K562 (cell line): ENCODE measurements around the gene RAB7A. TPM values are rescaled to one million over a fixed set of nuclear protein-coding genes. Genes with fewer than 3 reads are reported as not detected.

Experiments used
- ATF1 ChIP-seq, 2 experiments: fragments of 450-650 bp in 1 of 2; IDR thresholded peaks; 2 replicates each; pipeline ENCODE4 v1.6.1; 2016; ENCODE audit warnings: missing compliant biosample characterization in 1 of 2, missing genetic modification characterization in 1 of 2
- ATF2 ChIP-seq: sonication (generic); formaldehyde crosslinking; IDR thresholded peaks from 2 replicates; pipeline ENCODE4 v1.8.1; 2022; ENCODE audit warnings: missing genetic modification reagents
- ATF4 ChIP-seq: fragments of 450-650 bp; formaldehyde crosslinking; IDR thresholded peaks from 2 replicates; pipeline ENCODE4 v1.4.0; 2022; ENCODE audit warnings: mild to moderate bottlenecking, moderate library complexity
- BACH1 ChIP-seq: fragments of 200-800 bp; sonication (Bioruptor generic); IDR thresholded peaks from 2 replicates; pipeline ENCODE4 v1.6.1; 2016; ENCODE audit warnings: missing genetic modification characterization, missing compliant biosample characterization
- CREB3 ChIP-seq: fragments of 450-650 bp; conservative IDR thresholded peaks from 2 replicates; pipeline ENCODE4 v1.6.1; 2016; ENCODE audit warnings: missing genetic modification characterization, low read depth, mild to moderate bottlenecking, missing compliant biosample characterization, moderate library complexity
- DMBX1 ChIP-seq: fragments of 250-450 bp; sonication (Bioruptor Pico); IDR thresholded peaks from 2 replicates; pipeline ENCODE4 v1.8.0; 2022; ENCODE audit warnings: inconsistent platforms, mild to moderate bottlenecking, moderate library complexity, borderline replicate concordance
- EZH2 ChIP-seq: IDR thresholded peaks from 2 replicates; pipeline ENCODE4 v1.6.1; 2012; ENCODE audit warnings: low read depth, mild to moderate bottlenecking, inconsistent platforms, low read length, borderline replicate concordance
- ID3 ChIP-seq, 2 experiments: fragments of 250-450 bp in 1 of 2; fragments of 450-650 bp in 1 of 2; sonication (Bioruptor Pico) in 1 of 2; IDR thresholded peaks; 2 replicates each; pipeline versions ENCODE4 v1.6.1 to v1.8.0; 2016 to 2021; ENCODE audit warnings: mild to moderate bottlenecking in 2 of 2, moderate library complexity in 2 of 2, missing compliant biosample characterization in 1 of 2, missing genetic modification characterization in 1 of 2
- NCOR1 ChIP-seq: fragments of 450-650 bp; IDR thresholded peaks from 2 replicates; pipeline ENCODE4 v1.6.1; 2016; ENCODE audit warnings: mild to moderate bottlenecking, moderate library complexity
- NRF1 ChIP-seq, 2 experiments: fragments of 450-650 bp; IDR thresholded peaks in 1 of 2; conservative IDR thresholded peaks in 1 of 2; 2 replicates each; pipeline ENCODE4 v1.6.1; 2014; ENCODE audit warnings: mild to moderate bottlenecking in 2 of 2
- SMAD3 ChIP-seq: fragments of 450-650 bp; formaldehyde crosslinking; conservative IDR thresholded peaks from 2 replicates; pipeline ENCODE4 v1.4.0; 2020; ENCODE audit warnings: mild to moderate bottlenecking
- TCF7L2 ChIP-seq: fragments of 150-350 bp; IDR thresholded peaks from 2 replicates; pipeline ENCODE4 v1.6.1; 2016; ENCODE audit warnings: low read depth, mild to moderate bottlenecking, low read length, moderate library complexity
- TCFL5 ChIP-seq: fragments of 250-450 bp; sonication (Bioruptor Pico); conservative IDR thresholded peaks from 2 replicates; pipeline ENCODE4 v1.6.1; 2021; ENCODE audit warnings: mild to moderate bottlenecking, moderate library complexity, matching md5 sums
- TEAD4 ChIP-seq, 2 experiments: sonication (generic) in 1 of 2; formaldehyde crosslinking in 1 of 2; IDR thresholded peaks; 2 replicates each; pipeline versions ENCODE4 v1.6.1 to v1.8.0; 2012 to 2022; ENCODE audit warnings: borderline replicate concordance in 1 of 2, inconsistent platforms in 1 of 2, low read length in 1 of 2, mild to moderate bottlenecking in 1 of 2, missing genetic modification reagents in 1 of 2
- ZFP91 ChIP-seq: sonication (generic); formaldehyde crosslinking; IDR thresholded peaks from 2 replicates; pipeline ENCODE4 v1.8.0; 2022; ENCODE audit warnings: mild to moderate bottlenecking, missing genetic modification reagents
- ZNF239 ChIP-seq: fragments of 250-450 bp; sonication (Bioruptor Pico); IDR thresholded peaks from 2 replicates; pipeline ENCODE4 v1.4.0; 2020; ENCODE audit warnings: mild to moderate bottlenecking
- ZNF436 ChIP-seq: fragments of 250-450, 450-650 bp; sonication (Bioruptor Pico); formaldehyde crosslinking; IDR thresholded peaks from 2 replicates; pipeline ENCODE4 v1.7.0; 2020; ENCODE audit warnings: mild to moderate bottlenecking
- ZNF766 ChIP-seq: fragments of 200-800 bp; sonication (Bioruptor generic); conservative IDR thresholded peaks from 2 replicates; pipeline ENCODE4 v1.6.1; 2016; ENCODE audit warnings: missing genetic modification characterization, missing compliant biosample characterization
- polyA plus RNA-seq, 8 experiments: library from polyadenylated mRNA; depleted of rRNA in 4 of 8; stranded (reverse) in 5 of 8; unstranded in 3 of 8; fragments of >200 nt; fragmentation: Nextera tagmentation in 2 of 8; fragmentation: Illumina TruSeq in 1 of 8; extraction: Ambion mirVana in 2 of 8; extraction: Trizol in 1 of 8; gene quantifications; 2 replicates each; pipeline versions ENCODE4 v1.2.1 to v1.2.3, GENCODE V29; 2011 to 2014; ENCODE audit warnings: inconsistent platforms in 1 of 8, missing spikeins in 1 of 8
- total RNA-seq, 7 experiments: library from RNA; depleted of rRNA in 6 of 7; stranded (reverse); fragments of >200 nt in 6 of 7; fragmentation: Illumina TruSeq in 2 of 7; extraction: Trizol in 2 of 7; gene quantifications; 2 replicates each; pipeline versions ENCODE4 v1.2.1 to v1.2.3, GENCODE V29; 2011 to 2021; ENCODE audit warnings: low replicate concordance in 1 of 7

The RAB7A gene
- total and polyA plus RNA-seq, 9 of the 15 experiments (the other 6 are each of a cell fraction or from before 2014, with no cell fraction given), result 30.9 to 204 (median 72.8) TPM

- TF ChIP-seq EZH2, result no peak
- no peak for TF ChIP-seq NCOR1
- TF ChIP-seq ZFP91 (CRISPR knock-in tag), result no peak
- TF ChIP-seq BACH1, result peak; percentile 61; the same call in 1 of the 2 replicates
- peak; percentile 96 for TF ChIP-seq TCF7L2
- no peak for TF ChIP-seq TCFL5 (CRISPR knock-in tag)
- TF ChIP-seq ATF4 (CRISPR knock-in tag), result peak; percentile 69; the same call in 1 of the 2 replicates
- TF ChIP-seq SMAD3, result peak; percentile 85; the same call in 1 of the 2 replicates
- 0 out of 4 replicates have a peak, but pooled peaks of 1 of the 2 experiments have one; percentile 32 for TF ChIP-seq NRF1 (conservative IDR thresholded peaks at IDR 0.05 in 1 of 2, IDR thresholded peaks at IDR 0.05 in 1 of 2)
- TF ChIP-seq CREB3, result peak; percentile 74; the same call in 1 of the 2 replicates
- TF ChIP-seq ID3 (CRISPR knock-in tag; IDR thresholded peaks at IDR 0.05), result no peak
- peak; percentile 71 for TF ChIP-seq ID3 (tag; IDR thresholded peaks at IDR 0.05)
- no peak for TF ChIP-seq ZNF766 (CRISPR knock-in tag)
- TF ChIP-seq ATF2 (CRISPR knock-in tag), result no peak
- TF ChIP-seq ZNF239 (CRISPR knock-in tag), result peak; percentile 58; the same call in 1 of the 2 replicates
- TF ChIP-seq TEAD4 (IDR thresholded peaks at IDR 0.05; ENCODE audit: low read length), result no peak
- TF ChIP-seq TEAD4 (CRISPR knock-in tag; IDR thresholded peaks at IDR 0.05; ENCODE audit: borderline replicate concordance), result no peak
- TF ChIP-seq ATF1 (CRISPR knock-in tag; IDR thresholded peaks at IDR 0.05), result no peak
- TF ChIP-seq ATF1 (tag; IDR thresholded peaks at IDR 0.05), result no peak
- no peak for TF ChIP-seq ZNF436 (CRISPR knock-in tag)
- peak; percentile 85; the same call in 1 of the 2 replicates for TF ChIP-seq DMBX1
These were observed 398 bp upstream of the RAB7A start (continued) for GRCh38 chr3:128725547-128726022.
